HEK293 (cell line): ENCODE data around the gene BTNL9.

Source experiments
- AEBP2 ChIP-seq: fragments of 450-650 bp; formaldehyde crosslinking; IDR thresholded peaks from 2 replicates; pipeline ENCODE4 v1.5.1; 2016; ENCODE audit warnings: missing biosample characterization, missing genetic modification characterization, borderline replicate concordance
- CTCF ChIP-seq: fragments of 450-650 bp; formaldehyde crosslinking; IDR thresholded peaks from 2 replicates; pipeline ENCODE4 v1.5.1; 2016; ENCODE audit warnings: missing biosample characterization, missing genetic modification characterization
- FEZF1 ChIP-seq: fragments of 450-650 bp; formaldehyde crosslinking; IDR thresholded peaks from 2 replicates; pipeline ENCODE4 v1.5.1; 2016; ENCODE audit warnings: missing biosample characterization, missing genetic modification characterization
- HOXC10 ChIP-seq: sonication (generic); formaldehyde crosslinking; IDR thresholded peaks from 2 replicates; pipeline ENCODE4 v1.8.1; 2023; ENCODE audit warnings: mild to moderate bottlenecking, missing genetic modification reagents
- HOXD13 ChIP-seq: sonication (generic); formaldehyde crosslinking; IDR thresholded peaks from 2 replicates; pipeline ENCODE4 v1.8.0; 2022; ENCODE audit warnings: missing genetic modification reagents, borderline replicate concordance
- ZBTB21 ChIP-seq: fragments of 450-650 bp; formaldehyde crosslinking; IDR thresholded peaks from 2 replicates; pipeline ENCODE4 v1.5.1; 2017; ENCODE audit warnings: missing biosample characterization, missing genetic modification characterization
- ZBTB44 ChIP-seq: fragments of 450-650 bp; IDR thresholded peaks from 2 replicates; pipeline ENCODE4 v1.5.1; 2018; ENCODE audit warnings: missing biosample characterization, mild to moderate bottlenecking, missing genetic modification characterization
- ZNF23 ChIP-seq: fragments of 450-650 bp; formaldehyde crosslinking; IDR thresholded peaks from 2 replicates; pipeline ENCODE4 v1.5.1; 2016; ENCODE audit warnings: missing biosample characterization, missing genetic modification characterization, borderline replicate concordance
- ZNF274 ChIP-seq, 2 experiments: fragments of 200-500 bp in 1 of 2; fragments of 450-650 bp in 1 of 2; sonication (Bioruptor generic) in 1 of 2; formaldehyde crosslinking in 1 of 2; IDR thresholded peaks; 2 replicates each; pipeline versions ENCODE4 v1.5.1 to v1.6.1; 2014 to 2016; ENCODE audit warnings: borderline replicate concordance in 1 of 2, inconsistent platforms in 1 of 2, low read length in 1 of 2, missing biosample characterization in 1 of 2, missing genetic modification characterization in 1 of 2
- ZNF280D ChIP-seq: fragments of 450-650 bp; formaldehyde crosslinking; IDR thresholded peaks from 2 replicates; pipeline ENCODE4 v1.5.1; 2016; ENCODE audit warnings: missing biosample characterization, missing genetic modification characterization
- ZNF48 ChIP-seq: fragments of 450-650 bp; formaldehyde crosslinking; IDR thresholded peaks from 2 replicates; pipeline ENCODE4 v1.5.1; 2016; ENCODE audit warnings: missing biosample characterization, missing genetic modification characterization
- ZNF600 ChIP-seq: fragments of 450-650 bp; formaldehyde crosslinking; IDR thresholded peaks from 2 replicates; pipeline ENCODE4 v1.5.1; 2016; ENCODE audit warnings: missing biosample characterization, missing genetic modification characterization
- ZNF639 ChIP-seq: fragments of 450-650 bp; formaldehyde crosslinking; IDR thresholded peaks from 2 replicates; pipeline ENCODE4 v1.5.1; 2016; ENCODE audit warnings: missing biosample characterization, missing genetic modification characterization

- TF ChIP-seq CTCF (tag by site-specific recombination) (no peak), HOXD13 (CRISPR knock-in tag) (no peak), ZNF600 (tag by site-specific recombination) (no peak), FEZF1 (tag by site-specific recombination) (no peak), ZNF48 (tag by site-specific recombination) (no peak), ZNF280D (no peak), ZNF23 (tag by site-specific recombination) (no peak), AEBP2 (tag by site-specific recombination) (no peak), ZNF274 (IDR thresholded peaks at IDR 0.05; ENCODE audit: low read length) (no peak), ZNF274 (tag by site-specific recombination; IDR thresholded peaks at IDR 0.05; ENCODE audit: borderline replicate concordance) (no peak), ZBTB21 (tag by site-specific recombination) (no peak), ZNF639 (no peak), ZBTB44 (no peak), HOXC10 (no peak)
These were observed 595 bp upstream of the BTNL9 start for GRCh38 chr5:181039471-181039870.
